HG03575 (cell line): ENCODE data around the gene NR5A1.

Experiments
- ATAC-seq: cut with Tn5 transposase; IDR thresholded peaks from one replicate; pipeline ENCODE4 v1.9.1; 2021; ENCODE audit not compliant: unreplicated experiment, insufficient number of reproducible peaks, low FRiP score; ENCODE audit errors: extremely low read depth

NR5A1 gene

GRCh38 chr9:124452326-124452725 is 54.9 kb downstream of the NR5A1 start:
- ATAC-seq = no peak

- no peak for ATAC-seq
Observed at GRCh38 chr9:124450931-124451661, 56.1 kb downstream of the NR5A1 start.

DNA sequence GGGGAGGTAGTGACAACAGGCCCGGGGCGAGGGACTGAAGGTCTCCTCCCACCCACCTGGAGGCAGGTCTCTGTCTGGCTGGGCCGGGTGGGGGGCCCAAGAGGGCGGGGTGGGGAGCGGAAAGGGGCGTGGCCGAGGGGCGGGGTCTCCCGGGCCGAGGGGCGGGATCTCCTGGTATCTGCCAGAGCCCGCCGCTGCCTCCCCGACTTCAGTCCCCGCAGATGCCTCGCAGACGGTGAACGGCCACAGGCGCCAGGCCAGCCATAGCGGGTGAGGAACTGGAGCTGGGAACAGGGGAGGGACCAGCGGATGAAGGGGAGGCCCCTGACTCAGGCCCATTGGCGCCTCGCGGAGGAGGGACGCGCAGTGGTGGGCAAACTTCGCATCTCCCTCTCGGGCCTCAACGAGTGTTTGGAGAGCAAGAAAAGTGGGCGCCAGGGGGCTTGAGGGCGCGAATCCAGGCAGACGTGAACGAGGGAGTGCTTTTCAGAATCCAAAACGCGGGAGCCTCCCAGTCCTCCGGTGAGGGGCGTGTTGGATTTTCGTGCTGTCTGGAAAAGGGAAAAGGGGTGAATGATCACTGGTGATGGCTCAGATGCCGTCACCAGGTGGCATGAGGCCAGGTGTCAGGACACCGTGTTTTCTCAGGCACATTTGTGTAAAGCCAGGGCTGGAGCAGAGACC is 56.8 kb downstream of the NR5A1 start, which contains the start of gene ADGRD2:
ADGRD2 (plus strand) TSS at position 211 of the 684 bp plus-strand sequence. CDS start 1,216 bp downstream, outside the sequence.
- no peak for ATAC-seq

GRCh38 chr9:124449381-124450151 is 57.6 kb downstream of the NR5A1 start:
- ATAC-seq = no peak

GRCh38 chr9:124448019-124448418 is 59.2 kb downstream of the NR5A1 start:
- ATAC-seq = no peak

DNA sequence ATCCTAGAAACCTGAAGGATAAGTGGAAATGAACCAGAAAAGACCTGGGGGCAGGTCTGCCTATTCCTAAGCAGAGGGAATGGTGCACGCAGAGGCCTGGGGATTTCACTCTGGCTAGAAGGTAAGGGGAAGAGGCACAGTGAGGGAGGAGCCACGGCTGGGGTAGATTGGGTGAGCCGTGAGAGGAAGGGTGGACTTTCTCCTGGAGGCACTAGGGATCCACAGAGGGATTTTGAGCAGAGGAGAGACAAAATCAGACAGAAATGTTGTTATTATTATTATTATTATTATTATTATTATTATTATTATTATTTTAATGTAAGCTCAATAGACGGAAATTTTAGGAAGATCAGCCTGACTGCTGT is 59.9 kb downstream of the NR5A1 start:
- no peak for ATAC-seq

- no peak for ATAC-seq
Observed at GRCh38 chr9:124444166-124444565, 63.0 kb downstream of the NR5A1 start.

DNA sequence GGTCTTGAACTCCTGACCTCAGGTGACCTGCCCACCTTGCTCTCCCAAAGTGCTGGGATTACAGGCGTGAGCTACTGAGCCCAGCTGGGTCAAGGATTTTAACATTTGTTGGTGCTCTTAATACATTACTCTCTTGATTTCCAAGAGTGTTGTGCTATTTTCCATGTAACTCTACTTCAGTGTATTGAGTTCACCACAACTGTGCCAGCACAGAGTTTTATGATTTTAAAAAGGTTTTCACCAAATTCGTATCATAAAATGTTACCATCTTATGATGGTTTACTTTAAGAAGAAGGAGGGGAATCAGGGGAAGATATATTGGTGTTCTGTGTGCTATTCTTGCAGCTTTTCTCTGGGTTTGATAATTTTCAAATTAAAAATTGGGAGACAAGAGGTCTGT is 63.6 kb downstream of the NR5A1 start:
- ATAC-seq = no peak

DNA sequence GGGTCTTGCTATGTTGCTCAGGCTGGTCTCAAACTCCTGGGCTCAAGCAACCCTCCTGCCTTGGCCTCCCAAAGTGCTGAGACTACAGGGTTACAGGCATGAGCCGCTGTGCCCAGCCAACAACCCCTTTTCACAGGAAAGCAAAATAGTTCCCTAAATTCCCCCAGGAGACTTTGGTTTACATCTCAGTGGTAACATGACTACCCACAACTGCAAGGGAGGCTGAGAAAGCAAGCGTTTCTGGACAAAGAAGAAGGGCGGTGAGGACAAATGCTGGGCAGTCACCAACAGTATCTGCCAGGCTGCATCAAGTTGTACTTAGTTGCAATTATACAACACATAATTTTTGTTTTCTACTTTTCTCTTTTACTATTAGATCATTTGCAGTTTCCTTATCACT is 64.4 kb downstream of the NR5A1 start:
- ATAC-seq = no peak

DNA sequence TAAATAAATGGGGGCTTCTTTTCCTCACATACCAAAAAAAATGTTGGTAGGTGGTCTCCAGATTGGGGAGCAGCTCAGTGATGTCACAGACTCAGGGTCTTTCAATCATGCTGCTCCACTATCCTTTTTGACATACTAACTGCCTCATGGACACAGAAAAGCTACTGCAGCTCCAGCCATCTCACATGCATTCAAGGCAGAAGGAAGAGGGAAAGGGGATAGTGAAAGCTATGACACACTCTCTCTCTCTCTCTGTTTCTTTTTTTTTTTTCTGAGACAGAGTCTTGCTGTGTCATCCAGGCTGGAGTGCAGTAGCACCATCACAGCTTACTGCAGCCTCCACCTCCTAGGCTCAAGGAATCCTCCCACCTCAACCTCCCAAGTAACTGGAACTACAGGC is 64.8 kb downstream of the NR5A1 start:
- no peak for ATAC-seq

DNA sequence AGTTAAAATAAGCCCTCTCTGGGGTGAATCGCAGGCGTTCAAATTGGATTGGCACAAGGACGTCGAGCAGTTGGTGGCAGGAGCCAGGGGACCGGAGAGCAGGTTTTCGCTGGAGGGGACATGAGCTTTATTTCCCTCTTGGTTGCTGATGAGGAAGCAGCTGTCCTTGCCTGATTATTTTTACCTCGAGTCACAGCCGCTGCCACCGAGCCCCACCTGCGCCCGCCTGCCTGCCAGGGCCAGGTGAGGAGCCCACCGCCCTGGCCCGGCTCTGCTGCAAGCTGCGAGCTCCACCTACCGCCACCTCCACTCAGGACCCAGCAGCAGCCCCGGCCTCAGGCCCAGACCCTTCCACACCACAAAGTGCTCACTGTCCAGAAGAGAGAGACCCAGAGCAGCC is 65.9 kb downstream of the NR5A1 start:
- no peak for ATAC-seq

DNA sequence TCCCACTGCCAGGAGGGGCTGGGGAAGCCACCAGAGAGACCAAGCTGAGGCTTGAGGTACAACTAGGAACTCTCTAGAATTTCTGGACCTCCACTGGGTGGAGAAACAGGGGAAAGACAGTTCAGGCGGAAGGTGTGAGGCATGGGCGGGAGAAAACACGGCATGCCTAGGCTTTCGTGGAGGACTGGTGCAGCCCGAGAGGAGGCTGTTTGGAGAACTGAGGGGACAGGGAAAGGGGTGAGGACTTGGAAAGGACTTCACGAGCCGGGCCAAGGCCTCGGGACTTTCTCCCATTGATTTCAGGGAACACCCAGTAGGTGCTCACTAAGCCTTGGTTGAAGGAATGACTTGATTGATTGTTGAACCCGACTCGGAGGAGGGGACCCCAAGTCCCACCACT is 66.4 kb downstream of the NR5A1 start:
- no peak for ATAC-seq

GRCh38 chr9:124439686-124440243 is 67.4 kb downstream of the NR5A1 start:
- no peak for ATAC-seq

GRCh38 chr9:124439086-124439485 is 68.1 kb downstream of the NR5A1 start:
- ATAC-seq = no peak

DNA sequence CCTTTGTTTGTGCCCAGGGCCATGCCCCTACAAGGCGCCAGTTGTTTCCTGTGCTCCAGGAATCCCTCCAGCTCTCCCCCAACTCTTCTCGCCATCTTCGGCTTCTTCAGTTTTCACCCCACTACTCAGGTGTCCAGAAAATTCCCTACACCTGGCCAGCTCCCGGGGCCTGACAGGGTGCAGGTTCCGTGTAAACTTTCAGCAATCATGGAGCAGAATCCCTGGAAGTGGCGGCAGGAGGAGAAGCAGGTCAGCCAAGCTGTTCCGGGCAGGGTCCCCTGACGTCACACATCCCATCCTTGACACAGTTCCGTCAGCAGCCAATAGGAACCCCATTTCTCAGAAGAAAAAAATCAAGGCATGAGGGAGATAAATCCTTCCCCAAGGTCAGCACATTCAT is 69.1 kb downstream of the NR5A1 start:
- no peak for ATAC-seq

- ATAC-seq = no peak
Observed at GRCh38 chr9:124437086-124437485, 70.1 kb downstream of the NR5A1 start.

- no peak for ATAC-seq
Observed at GRCh38 chr9:124436320-124436719, 70.9 kb downstream of the NR5A1 start.
